Hepatocyte (in vitro differentiated cells): ENCODE data around the gene CPNE1. TPM values are rescaled to one million over a fixed set of nuclear protein-coding genes. Genes with fewer than 3 reads are reported as not detected.
"Not testable (repeated sequence)": the region's sequence is repeated elsewhere in the genome, so short reads cannot be mapped to it uniquely, and the experiment has no call there.

Experiments used
- DNase-seq: peaks from one replicate; pipeline ENCODE4 v3.0.0-alpha.2; 2016; ENCODE audit warnings: low spot score
- H2AFZ ChIP-seq: fragments of 200-600 bp; sonication (generic); 2 replicates; pipeline ENCODE4 v1.6.0; 2016; ENCODE audit warnings: antibody characterized with exemption, mild to moderate bottlenecking
- H3K27ac ChIP-seq: fragments of 200-600 bp; sonication (generic); 2 replicates; pipeline ENCODE4 v1.5.1; 2016; ENCODE audit warnings: mild to moderate bottlenecking
- H3K27me3 ChIP-seq: fragments of 200-600 bp; sonication (generic); 2 replicates; pipeline ENCODE4 v1.6.1; 2016
- H3K36me3 ChIP-seq: fragments of 200-600 bp; sonication (generic); replicated peaks from 2 replicates; pipeline ENCODE4 v1.5.1; 2016; ENCODE audit warnings: low read depth; ENCODE audit not compliant: insufficient read depth
- H3K4me1 ChIP-seq: fragments of 200-600 bp; sonication (generic); 2 replicates; pipeline ENCODE4 v1.5.1; 2016; ENCODE audit warnings: mild to moderate bottlenecking, moderate library complexity; ENCODE audit not compliant: insufficient read depth
- H3K4me2 ChIP-seq: fragments of 200-600 bp; sonication (generic); 2 replicates; pipeline ENCODE4 v1.6.0; 2016
- H3K4me3 ChIP-seq: fragments of 200-600 bp; sonication (generic); 2 replicates; pipeline ENCODE4 v1.5.1; 2016; ENCODE audit warnings: mild to moderate bottlenecking
- H3K79me2 ChIP-seq: fragments of 200-600 bp; sonication (generic); 2 replicates; pipeline ENCODE4 v1.6.0; 2017; ENCODE audit warnings: mild to moderate bottlenecking
- H3K9me2 ChIP-seq: fragments of 200-600 bp; sonication (generic); replicated peaks from 2 replicates; pipeline ENCODE4 v1.6.0; 2017; ENCODE audit warnings: mild to moderate bottlenecking; ENCODE audit not compliant: insufficient read depth
- H3K9me3 ChIP-seq: fragments of 200-600 bp; sonication (generic); 2 replicates; pipeline ENCODE4 v1.5.1; 2016; ENCODE audit warnings: low read depth, mild to moderate bottlenecking
- H4K20me1 ChIP-seq: fragments of 200-600 bp; sonication (generic); 2 replicates; pipeline ENCODE4 v1.6.0; 2016; ENCODE audit warnings: mild to moderate bottlenecking; ENCODE audit not compliant: insufficient read depth, poor library complexity, severe bottlenecking
- CTCF ChIP-seq: fragments of 200-600 bp; sonication (generic); IDR thresholded peaks from 2 replicates; pipeline ENCODE4 v1.5.1; 2016; ENCODE audit warnings: antibody characterized with exemption, mild to moderate bottlenecking; ENCODE audit not compliant: poor library complexity
- EZH2 ChIP-seq: fragments of 200-600 bp; sonication (generic); IDR thresholded peaks from 2 replicates; pipeline ENCODE4 v1.6.1; 2016; ENCODE audit warnings: antibody characterized with exemption, mild to moderate bottlenecking, borderline replicate concordance
- EZH2phosphoT487 ChIP-seq: fragments of 200-600 bp; sonication (generic); IDR thresholded peaks from one replicate; pipeline ENCODE4 v1.6.1; 2018; ENCODE audit warnings: antibody characterized with exemption, mild to moderate bottlenecking, low read depth, moderate library complexity; ENCODE audit not compliant: unreplicated experiment, severe bottlenecking
- WGBS: methylation state at CpG from one replicate; pipeline ENCODE4 v1.1.6; 2016; ENCODE audit warnings: low lambda C conversion rate; ENCODE audit errors: missing lambda C conversion rate; 5-methylcytosine and 5-hydroxymethylcytosine counted together
- polyA plus RNA-seq: library from polyadenylated mRNA; unstranded; fragments of >200 nt; fragmentation: Nextera tagmentation; extraction: Ambion mirVana; gene quantifications from 2 replicates; pipeline ENCODE4 v1.2.1, GENCODE V29; 2016
- total RNA-seq: library from RNA; depleted of rRNA; stranded (reverse); fragments of >200 nt; gene quantifications from 2 replicates; pipeline ENCODE4 v1.2.3, GENCODE V29; 2014

Gene CPNE1
- total and polyA plus RNA-seq, 2 experiments from 2014 or later: 68.9 to 93.4 TPM

- 92% methylated on average over 1 of the region's 1 CpG for WGBS
- H3K9me3 ChIP-seq: no peaks in the 10 kb centered on the region
- no peak for TF ChIP-seq EZH2
- no peak for TF ChIP-seq EZH2phosphoT487
- no peak overlapping the region for H3K27ac ChIP-seq
- no peak overlapping the region for H3K4me3 ChIP-seq
- peaks cover 87% of the 10 kb centered on the region for H3K79me2 ChIP-seq
- no peak overlapping the region for H2AFZ ChIP-seq
- no peaks in the 10 kb centered on the region for H3K27me3 ChIP-seq
- H3K36me3 ChIP-seq: peaks cover 3% of the 10 kb centered on the region
- DNase-seq: no peak
- no peaks in the 10 kb centered on the region for H3K4me1 ChIP-seq
- H3K9me2 ChIP-seq: no peaks in the 10 kb centered on the region
- H3K4me2 ChIP-seq: no peak overlapping the region
- H4K20me1 ChIP-seq: peaks cover 96% of the 10 kb centered on the region
Observed at GRCh38 chr20:35708502-35708901, 43.8 kb upstream of the CPNE1 start.

GRCh38 chr20:35706591-35707529 lies 42.2 kb upstream of the CPNE1 start:
- H3K4me3 ChIP-seq: not testable (repeated sequence)
- Histone ChIP-seq H3K79me2 (peaks cover 82% of the 10 kb centered on the region), H4K20me1 (peaks cover 93% of the 10 kb centered on the region)

GRCh38 chr20:35705894-35706293 lies 41.2 kb upstream of the CPNE1 start:
- Histone ChIP-seq H3K79me2 (peaks cover 79% of the 10 kb centered on the region), H4K20me1 (peaks cover 86% of the 10 kb centered on the region)
- not testable (repeated sequence) for H3K4me3 ChIP-seq, H3K27me3 ChIP-seq, H3K9me3 ChIP-seq, H3K9me2 ChIP-seq, H3K4me2 ChIP-seq, H3K4me1 ChIP-seq, DNase-seq, H3K27ac ChIP-seq, H2AFZ ChIP-seq, H3K36me3 ChIP-seq
- 94% methylated on average over 11 of the region's 11 CpGs for WGBS

More at GRCh38 chr20:35706591-35707529, 42.2 kb upstream of the CPNE1 start:
- H3K36me3 ChIP-seq, DNase-seq, H3K4me1 ChIP-seq, H3K9me3 ChIP-seq, H3K27me3 ChIP-seq, H3K4me2 ChIP-seq, H2AFZ ChIP-seq, H3K27ac ChIP-seq, H3K9me2 ChIP-seq: not testable (repeated sequence)
- 96% methylated on average over 17 of the region's 17 CpGs for WGBS

- H3K9me3 ChIP-seq: no peaks in the 10 kb centered on the region
- WGBS: 96% methylated on average over 5 of the region's 5 CpGs
- TF ChIP-seq EZH2phosphoT487 (no peak), CTCF (no peak), EZH2 (no peak)
- peaks cover 75% of the 10 kb centered on the region for H3K79me2 ChIP-seq
- peaks cover 7% of the 10 kb centered on the region for H3K4me1 ChIP-seq
- H3K36me3 ChIP-seq: peaks cover 6% of the 10 kb centered on the region
- H2AFZ ChIP-seq: no peak overlapping the region
- no peak for DNase-seq
- H3K27ac ChIP-seq: no peak overlapping the region
- H4K20me1 ChIP-seq: peaks cover 74% of the 10 kb centered on the region
- no peak overlapping the region for H3K4me2 ChIP-seq
- no peaks in the 10 kb centered on the region for H3K9me2 ChIP-seq
- no peaks in the 10 kb centered on the region for H3K27me3 ChIP-seq
- no peak overlapping the region for H3K4me3 ChIP-seq
Observed at GRCh38 chr20:35704514-35705261, 40.0 kb upstream of the CPNE1 start.
